Heart left ventricle (tissue), 16 donors: ENCODE data around the gene PARD6G. TPM values are rescaled to one million over a fixed set of nuclear protein-coding genes. Genes with fewer than 3 reads are reported as not detected.

ENCODE experiments used
- ATAC-seq, 4 donors: fragments of 200-7000 bp; cut with Tn5 transposase; one replicate each; pipeline ENCODE4 v1.9.1; 2020 to 2022; ENCODE audit warnings: moderate library complexity in 4 of 4, mild to moderate bottlenecking in 3 of 4, moderate number of reproducible peaks in 1 of 4
- DNase-seq, 5 donors: peaks; one replicate each; pipeline ENCODE4 v3.0.0-alpha.2; 2020
- H3K27ac ChIP-seq, 12 donors: fragments of 200-600 bp; sonication (generic) in 4 of 12; one replicate each; pipeline versions ENCODE4 v1.5.0 to v1.8.0; 2016 to 2022; ENCODE audit warnings: mild to moderate bottlenecking in 2 of 12
- H3K27me3 ChIP-seq, 9 donors: fragments of 200-600 bp; sonication (generic) in 2 of 9; one replicate each; pipeline versions ENCODE4 v1.5.1 to v1.8.0; 2016 to 2022; ENCODE audit warnings: mild to moderate bottlenecking in 3 of 9
- H3K36me3 ChIP-seq, 9 donors: fragments of 200-600 bp; sonication (generic) in 2 of 9; one replicate each; pipeline versions ENCODE4 v1.5.0 to v1.8.0; 2018 to 2022; ENCODE audit warnings: mild to moderate bottlenecking in 2 of 9
- H3K4me1 ChIP-seq, 12 donors: fragments of 200-600 bp; sonication (generic) in 4 of 12; one replicate each; pipeline versions ENCODE4 v1.5.0 to v1.8.0; 2016 to 2022; ENCODE audit warnings: mild to moderate bottlenecking in 3 of 12
- H3K4me3 ChIP-seq, 12 donors: fragments of 200-600 bp; sonication (generic) in 4 of 12; one replicate each; pipeline versions ENCODE4 v1.5.0 to v1.8.0; 2017 to 2022; ENCODE audit warnings: mild to moderate bottlenecking in 9 of 12, moderate library complexity in 4 of 12
- H3K9me3 ChIP-seq, 12 donors: fragments of 200-600 bp; sonication (generic) in 4 of 12; one replicate each; pipeline versions ENCODE4 v1.5.0 to v1.8.0; 2016 to 2022; ENCODE audit warnings: mild to moderate bottlenecking in 1 of 12
- CTCF ChIP-seq, 12 donors: fragments of 200-600 bp; sonication (generic) in 4 of 12; IDR thresholded peaks; one replicate each; pipeline versions ENCODE4 v1.5.0 to v1.8.0; 2018 to 2022; ENCODE audit warnings: antibody characterized with exemption in 12 of 12, mild to moderate bottlenecking in 5 of 12
- POLR2A ChIP-seq, 2 donors: fragments of 450-650 bp; IDR thresholded peaks; one replicate each; pipeline ENCODE4 v1.6.1; 2017; ENCODE audit warnings: antibody characterized with exemption in 2 of 2, mild to moderate bottlenecking in 2 of 2, moderate library complexity in 2 of 2
- WGBS, 4 donors: extraction: QIAGEN DNeasy Blood & Tissue Kit in 2 of 4; methylation state at CpG; one replicate each; pipeline versions ENCODE4 v1.1.5 to v1.1.7; 2013 to 2018; 5-methylcytosine and 5-hydroxymethylcytosine counted together
- intact Hi-C, 10 donors: fragments of 100-400 bp; cut with DNase I; formaldehyde crosslinking; loops; one replicate each; pipeline versions ENCODE4 v1.11.1 to v1.14.2; 2022
- polyA plus RNA-seq, 2 donors: library from polyadenylated mRNA; stranded (reverse); fragments of 200-250 nt; gene quantifications; one replicate each; pipeline ENCODE4 v1.2.3, GENCODE V29; 2013
- total RNA-seq, 9 donors: library from RNA; depleted of rRNA in 2 of 9; stranded (reverse); fragments of >200 nt in 2 of 9; fragmentation: NEBNext Ultra II Directional in 3 of 9; extraction: Animal tissue kit (Norgen Biotek cat#: 25700) in 3 of 9; gene quantifications; one replicate each; pipeline versions ENCODE4 v1.1.0 to v1.2.4, GENCODE V29; 2016 to 2023
- donor health status: ischemic (EF 13 %, LVEDD 7.1; RV severe dilation, severe dysfunction).
- donor health status: healthy with polysubstance abuse.
- donor health status: DM: no; HTN: yes; CAD: no.
- donor health status: DM: no; HTN: no; CAD: no.
- donor health status: ischemic (EF 25% LVEDD 6.9; RV normal size, moderate dysfunction).
- donor health status: ischemic (EF 25% LVEDD 5.7; RV mildly dilated, moderate dysfunction).
- donor health status: healthy.
- donor health status: DM: yes; HTN: yes; CAD: no.
- donor health status: ischemic (EF 35%, LVEDD 5.7; RV mildly dilated, moderate dysfunction).
- donor health status: nonischemic (EF 11% LVEDD 7.7; RV severe dilation, severe dysfunction).
- donor health status: DM: yes; HTN: yes; CAD: no.
- donor health status: PGD.
- donor health status: ischemic (EF 29% LVEDD 5.4; RV normal size, mild dysfunction).
- donor health status: nonischemic (EF 23%, LVEDD 6.1; RV moderate dilation, normal function).

PARD6G gene
- total and polyA plus RNA-seq, 11 donors = 0.69 to 4.2 (median 2.2) TPM

GRCh38 chr18:80201739-80202138 is 45.6 kb downstream of the PARD6G start:
- H3K4me3 ChIP-seq = no peak overlapping the region
- DNase-seq (no peak), ATAC-seq (no peak)
- H3K36me3 ChIP-seq = no peaks in the 10 kb centered on the region
- H3K4me1 ChIP-seq = peaks cover 0 to 9% (median 0%) of the 10 kb centered on the region in 12 donors
- intact Hi-C loops = no loop called here
- TF ChIP-seq CTCF (IDR thresholded peaks at IDR 0.05) (no peak), POLR2A (IDR thresholded peaks at IDR 0.05) (no peak)
- no peak overlapping the region for H3K27ac ChIP-seq
- H3K27me3 ChIP-seq = peaks cover 0 to 10% (median 0%) of the 10 kb centered on the region in 9 donors
- H3K9me3 ChIP-seq = no peaks in the 10 kb centered on the region
- WGBS, 4 donors = 69 to 79% (median 76%) methylated on average over 9 of the region's 9 CpGs

- intact Hi-C loops = no loop called here
- Histone ChIP-seq H3K27ac (no peak overlapping the region), H3K36me3 (no peaks in the 10 kb centered on the region), H3K4me1 (peaks cover 0 to 9% (median 0%) of the 10 kb centered on the region in 12 donors), H3K9me3 (no peaks in the 10 kb centered on the region), H3K27me3 (peaks cover 0 to 10% (median 0%) of the 10 kb centered on the region in 9 donors), H3K4me3 (no peak overlapping the region)
- ATAC-seq (no peak), DNase-seq (no peak)
- TF ChIP-seq POLR2A (IDR thresholded peaks at IDR 0.05) (no peak), CTCF (IDR thresholded peaks at IDR 0.05) (no peak)
- 58 to 72% (median 66%) methylated on average over 16 to 17 of the region's 17 CpGs for WGBS, 4 donors
Observed at GRCh38 chr18:80200932-80201672, 46.2 kb downstream of the PARD6G start.

- WGBS, 4 donors = 76 to 84% (median 78%) methylated on average over 16 to 17 of the region's 17 CpGs
- Histone ChIP-seq H3K27ac (no peak overlapping the region), H3K4me1 (peaks cover 0 to 9% (median 0%) of the 10 kb centered on the region in 12 donors), H3K9me3 (no peaks in the 10 kb centered on the region), H3K27me3 (peaks cover 0 to 8% (median 0%) of the 10 kb centered on the region in 9 donors), H3K36me3 (no peaks in the 10 kb centered on the region), H3K4me3 (no peak overlapping the region)
- intact Hi-C loops = no loop called here
- DNase-seq (no peak), ATAC-seq (no peak)
- TF ChIP-seq POLR2A (IDR thresholded peaks at IDR 0.05) (no peak), CTCF (IDR thresholded peaks at IDR 0.05) (peak in 1 of 12 donors; percentile 13)
Observed at GRCh38 chr18:80200171-80200931, 47.0 kb downstream of the PARD6G start.
